PC-3 (cell line): ENCODE results near the gene MCHR1. TPM values are rescaled to one million over a fixed set of nuclear protein-coding genes. Genes with fewer than 3 reads are reported as not detected.
A peak's percentile ranks its signal among the peaks of the same experiment; 100 is the strongest.

ENCODE experiments used
- ATAC-seq: fragments of 200-7000 bp; cut with Tn5 transposase; 2 replicates; pipeline ENCODE4 v1.9.1; 2020; ENCODE audit warnings: mild to moderate bottlenecking, moderate library complexity
- BruUV-seq: library from RNA; stranded (reverse); fragments of 400-500 nt; replicated peaks from 2 replicates; lab custom pipeline; 2021; lab: Mats Ljungman, UMichigan
- CTCF ChIA-PET: fragments of 300-600 bp; sonication (Branson Sonifier 250); formaldehyde crosslinking; loops from one replicate; lab custom pipeline; 2022; ENCODE audit warnings: antibody characterized with exemption; lab: Charles Lee
- POLR2A ChIA-PET: fragments of 300-600 bp; sonication (Branson Sonifier 250); formaldehyde crosslinking; loops from one replicate; lab custom pipeline; 2022; ENCODE audit warnings: antibody characterized with exemption; ENCODE audit not compliant: unreplicated experiment; lab: Charles Lee
- DNase-seq: peaks from one replicate; pipeline ENCODE4 v3.0.0-alpha.2; 2015
- H2AFZ ChIP-seq: fragments of 300-600 bp; sonication (generic); 2 replicates; pipeline ENCODE4 v1.6.0; 2016; ENCODE audit warnings: antibody characterized with exemption, low read length
- H3F3A ChIP-seq: fragments of 300-600 bp; sonication (generic); one replicate; pipeline ENCODE4 v1.6.0; 2017; ENCODE audit warnings: antibody characterized with exemption, low read length, control low read depth, mild to moderate bottlenecking; ENCODE audit not compliant: unreplicated experiment
- H3K27ac ChIP-seq: fragments of 300-600 bp; sonication (generic); 2 replicates; pipeline ENCODE4 v1.5.1; 2016; ENCODE audit warnings: mild to moderate bottlenecking, low read length
- H3K27me3 ChIP-seq: fragments of 300-600 bp; sonication (generic); 2 replicates; pipeline ENCODE4 v1.6.1; 2016; ENCODE audit warnings: low read length, mixed read lengths
- H3K36me3 ChIP-seq: fragments of 300-600 bp; sonication (generic); 2 replicates; pipeline ENCODE4 v1.6.1; 2016; ENCODE audit warnings: low read depth, mixed run types, low read length, mixed read lengths
- H3K4me1 ChIP-seq: fragments of 300-600 bp; sonication (generic); 2 replicates; pipeline ENCODE4 v1.5.1; 2016; ENCODE audit warnings: low read length; ENCODE audit not compliant: insufficient read depth
- H3K4me2 ChIP-seq: fragments of 300-600 bp; sonication (generic); 2 replicates; pipeline ENCODE4 v1.6.0; 2016; ENCODE audit warnings: low read length
- H3K4me3 ChIP-seq: fragments of 300-600 bp; sonication (generic); 2 replicates; pipeline ENCODE4 v1.5.1; 2016; ENCODE audit warnings: mild to moderate bottlenecking, low read length, mixed read lengths
- H3K79me2 ChIP-seq: fragments of 300-600 bp; sonication (generic); 2 replicates; pipeline ENCODE4 v1.6.1; 2017; ENCODE audit warnings: low read length, mixed read lengths
- H3K9ac ChIP-seq: fragments of 300-600 bp; sonication (generic); 2 replicates; pipeline ENCODE4 v1.6.0; 2016; ENCODE audit warnings: mild to moderate bottlenecking, low read length
- H3K9me2 ChIP-seq: fragments of 300-600 bp; sonication (generic); replicated peaks from 2 replicates; pipeline ENCODE4 v1.6.1; 2016; ENCODE audit warnings: mixed run types, low read length, mixed read lengths
- H3K9me3 ChIP-seq: fragments of 300-600 bp; sonication (generic); 2 replicates; pipeline ENCODE4 v1.6.1; 2016; ENCODE audit warnings: low read length, mixed read lengths
- H4K20me1 ChIP-seq: fragments of 300-600 bp; sonication (generic); 2 replicates; pipeline ENCODE4 v1.6.1; 2016; ENCODE audit warnings: low read length, mixed read lengths
- EZH2 ChIP-seq: fragments of 300-600 bp; sonication (generic); IDR thresholded peaks from one replicate; pipeline ENCODE4 v1.6.1; 2017; ENCODE audit warnings: antibody characterized with exemption, mild to moderate bottlenecking, low read length; ENCODE audit not compliant: unreplicated experiment
- EZH2phosphoT487 ChIP-seq: fragments of 300-600 bp; sonication (generic); IDR thresholded peaks from 2 replicates; pipeline ENCODE4 v1.6.1; 2018; ENCODE audit warnings: mild to moderate bottlenecking, antibody characterized with exemption, low read length, borderline replicate concordance
- intact Hi-C: fragments of 100-400 bp; cut with micrococcal nuclease; formaldehyde crosslinking; loops from 2 replicates; pipeline ENCODE4 v1.9.0; 2023
- total RNA-seq: library from RNA; depleted of rRNA; stranded (reverse); fragments of >200 nt; gene quantifications from 2 replicates; pipeline ENCODE4 v1.2.3, GENCODE V29; 2014
- TF ChIP-seq, protein P1 (sequence below): fragments of 300-600 bp; sonication (generic); conservative IDR thresholded peaks from 2 replicates; pipeline ENCODE4 v1.5.1; 2017; ENCODE audit warnings: antibody characterized with exemption, low read depth, mild to moderate bottlenecking, low read length

The MCHR1 gene
- total RNA-seq, 1 experiment from 2014 or later, result not detected

DNA sequence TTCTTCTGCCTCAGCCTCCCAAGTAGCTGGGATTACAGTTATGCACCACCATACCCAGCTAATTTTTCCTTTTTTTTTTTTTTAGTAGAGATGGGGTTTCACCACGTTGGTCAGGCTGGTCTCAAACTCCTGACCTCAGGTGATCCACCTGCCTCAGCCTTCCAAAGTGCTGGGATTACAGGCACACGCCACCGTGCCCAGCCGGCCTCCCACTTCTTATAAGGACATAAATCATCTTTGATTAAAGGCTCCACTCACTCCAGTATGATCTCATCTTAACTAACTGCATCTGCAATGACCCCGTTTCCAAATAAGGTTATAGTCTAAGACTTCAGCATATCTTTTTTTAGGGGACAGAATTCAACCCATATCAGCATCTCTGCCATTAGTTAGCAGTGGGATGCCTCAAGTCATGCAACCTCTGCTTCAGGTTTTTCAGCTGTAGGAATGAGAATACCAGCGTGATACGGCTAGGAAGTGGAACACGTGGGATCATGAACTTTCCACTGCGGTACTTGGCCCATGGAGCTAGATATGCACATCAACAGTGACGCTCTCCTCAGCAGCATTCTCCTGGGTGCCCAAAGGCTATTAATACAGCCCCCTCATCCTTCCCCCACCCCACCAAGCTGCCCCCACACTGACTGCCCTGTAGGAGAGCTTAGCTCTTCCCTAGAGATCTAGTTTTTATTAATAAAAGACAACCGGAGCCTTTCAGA is 41.4 kb downstream of the MCHR1 start:
- ChIA-PET CTCF (interaction anchor here (0.6 kb wide), 1 partner anchor 65 kb away, joined by 3 read pairs; no protein-coding TSS in a partner anchor), POLR2A (no interaction called here)
- no peaks in the 10 kb centered on the region for H3K27me3 ChIP-seq
- no peak overlapping the region for H3K27ac ChIP-seq
- H4K20me1 ChIP-seq, result no peaks in the 10 kb centered on the region
- H3K36me3 ChIP-seq, result no peaks in the 10 kb centered on the region
- H3K9ac ChIP-seq, result no peak overlapping the region
- no peaks in the 10 kb centered on the region for H3K9me3 ChIP-seq
- BruUV-seq, result no TSS peak
- no peak overlapping the region for H3K4me3 ChIP-seq
- peaks cover 9% of the 10 kb centered on the region; the same call in 1 of the 2 replicates for H3K4me1 ChIP-seq
- intact Hi-C loops, result no loop called here
- no peak overlapping the region for H2AFZ ChIP-seq
- H3K9me2 ChIP-seq, result no peaks in the 10 kb centered on the region
- no peaks in the 10 kb centered on the region for H3K79me2 ChIP-seq
- TF ChIP-seq EZH2, result no peak
- TF ChIP-seq, protein P1, sequence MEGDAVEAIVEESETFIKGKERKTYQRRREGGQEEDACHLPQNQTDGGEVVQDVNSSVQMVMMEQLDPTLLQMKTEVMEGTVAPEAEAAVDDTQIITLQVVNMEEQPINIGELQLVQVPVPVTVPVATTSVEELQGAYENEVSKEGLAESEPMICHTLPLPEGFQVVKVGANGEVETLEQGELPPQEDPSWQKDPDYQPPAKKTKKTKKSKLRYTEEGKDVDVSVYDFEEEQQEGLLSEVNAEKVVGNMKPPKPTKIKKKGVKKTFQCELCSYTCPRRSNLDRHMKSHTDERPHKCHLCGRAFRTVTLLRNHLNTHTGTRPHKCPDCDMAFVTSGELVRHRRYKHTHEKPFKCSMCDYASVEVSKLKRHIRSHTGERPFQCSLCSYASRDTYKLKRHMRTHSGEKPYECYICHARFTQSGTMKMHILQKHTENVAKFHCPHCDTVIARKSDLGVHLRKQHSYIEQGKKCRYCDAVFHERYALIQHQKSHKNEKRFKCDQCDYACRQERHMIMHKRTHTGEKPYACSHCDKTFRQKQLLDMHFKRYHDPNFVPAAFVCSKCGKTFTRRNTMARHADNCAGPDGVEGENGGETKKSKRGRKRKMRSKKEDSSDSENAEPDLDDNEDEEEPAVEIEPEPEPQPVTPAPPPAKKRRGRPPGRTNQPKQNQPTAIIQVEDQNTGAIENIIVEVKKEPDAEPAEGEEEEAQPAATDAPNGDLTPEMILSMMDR, result no peak
- TF ChIP-seq EZH2phosphoT487, result no peak
- H3F3A ChIP-seq, result no peaks in the 10 kb centered on the region
- H3K4me2 ChIP-seq, result no peak overlapping the region
- DNase-seq, result no peak
- ATAC-seq, result no peak

DNA sequence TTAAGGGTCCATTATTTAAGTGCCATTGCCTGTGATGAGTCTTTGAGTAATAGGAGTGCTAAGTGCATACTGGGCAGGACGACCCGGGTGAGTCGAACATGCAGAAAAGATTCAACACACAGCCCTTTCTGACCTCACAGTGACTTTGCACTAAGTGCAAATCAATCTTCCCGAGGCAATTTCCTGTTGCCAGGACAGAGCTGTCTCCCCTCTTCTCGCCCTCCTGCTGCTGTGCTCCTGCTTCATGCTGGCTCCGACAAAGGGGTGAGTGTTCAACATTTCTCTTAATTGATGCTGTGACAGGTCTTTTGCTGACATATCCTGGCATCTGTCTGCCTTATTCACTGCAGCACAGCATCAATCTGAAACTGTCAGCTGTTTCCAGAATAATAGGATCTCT is 42.0 kb downstream of the MCHR1 start:
- H3K9me2 ChIP-seq, result no peaks in the 10 kb centered on the region
- CTCF ChIA-PET, result interaction anchor here (0.6 kb wide), 1 partner anchor 65 kb away, joined by 3 read pairs; no protein-coding TSS in a partner anchor
- H3K4me1 ChIP-seq, result 0 out of 2 replicates have a peak, but pooled peaks cover 5% of the 10 kb centered on the region
- BruUV-seq, result no TSS peak
- no peak overlapping the region for H3K4me2 ChIP-seq
- no peak overlapping the region for H3K27ac ChIP-seq
- H3K9ac ChIP-seq, result no peak overlapping the region
- no peaks in the 10 kb centered on the region for H4K20me1 ChIP-seq
- H3F3A ChIP-seq, result no peaks in the 10 kb centered on the region
- DNase-seq (peak; percentile 21), ATAC-seq (no peak)
- no peak for TF ChIP-seq EZH2
- TF ChIP-seq EZH2phosphoT487, result no peak
- TF ChIP-seq, protein P1, result no peak
- H3K4me3 ChIP-seq, result no peak overlapping the region
- H3K27me3 ChIP-seq, result no peaks in the 10 kb centered on the region
- peak overlapping the region; percentile 53; the same call in 1 of the 2 replicates for H2AFZ ChIP-seq
- no peaks in the 10 kb centered on the region for H3K9me3 ChIP-seq
- POLR2A ChIA-PET, result no interaction called here
- no peaks in the 10 kb centered on the region for H3K36me3 ChIP-seq
- intact Hi-C loops, result no loop called here
- H3K79me2 ChIP-seq, result no peaks in the 10 kb centered on the region

DNA sequence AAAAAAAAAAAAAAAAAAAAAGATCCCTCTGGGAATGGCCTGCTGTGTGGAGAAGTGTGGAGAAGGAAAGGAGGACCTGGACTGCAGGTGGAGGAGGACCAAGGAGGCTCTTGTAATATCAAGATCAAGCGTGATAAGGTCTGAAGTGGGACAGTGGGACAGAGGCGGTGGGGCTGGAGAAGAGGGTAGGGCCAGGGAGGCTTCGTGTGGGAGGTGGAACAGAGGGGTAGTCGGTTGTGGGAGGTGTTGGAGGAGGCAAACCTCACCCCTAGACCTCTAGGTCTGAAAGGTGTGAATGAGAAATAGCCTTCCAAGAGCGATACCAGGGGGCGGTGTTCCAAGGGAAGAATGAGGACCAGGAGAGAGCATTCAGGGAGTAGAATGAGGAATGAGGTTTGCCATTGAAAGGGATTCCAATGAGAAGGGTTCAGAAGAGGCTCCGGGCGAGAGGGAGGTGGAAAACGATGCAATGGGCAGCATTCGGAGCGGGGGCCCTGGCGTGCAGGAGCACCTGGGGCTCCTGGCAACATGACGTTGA is 44.2 kb downstream of the MCHR1 start:
- H3K4me2 ChIP-seq, result no peak overlapping the region
- no TSS peak for BruUV-seq
- DNase-seq, result no peak
- ChIA-PET POLR2A (no interaction called here), CTCF (no interaction called here)
- no peak overlapping the region for H3K27ac ChIP-seq
- no peaks in the 10 kb centered on the region for H3K79me2 ChIP-seq
- no peak overlapping the region for H2AFZ ChIP-seq
- TF ChIP-seq EZH2phosphoT487, result no peak
- no peak for TF ChIP-seq EZH2
- ATAC-seq, result no peak
- intact Hi-C loops, result no loop called here
- no peaks in the 10 kb centered on the region for H4K20me1 ChIP-seq
- no peaks in the 10 kb centered on the region for H3K9me3 ChIP-seq
- no peak overlapping the region for H3K9ac ChIP-seq
- no peaks in the 10 kb centered on the region for H3K36me3 ChIP-seq
- H3K9me2 ChIP-seq, result no peaks in the 10 kb centered on the region
- no peak overlapping the region for H3K4me3 ChIP-seq
- H3F3A ChIP-seq, result no peaks in the 10 kb centered on the region
- no peaks in the 10 kb centered on the region for H3K27me3 ChIP-seq
- H3K4me1 ChIP-seq, result 0 out of 2 replicates have a peak, but pooled peaks cover 5% of the 10 kb centered on the region
